ENCODE results near the gene MGAT5B.
"Not testable (repeated sequence)": the region's sequence is repeated elsewhere in the genome, so short reads cannot be mapped to it uniquely, and the experiment has no call there.

Gene MGAT5B

GRCh38 chr17:76848670-76849069 is 19.5 kb upstream of the MGAT5B start:
- Histone ChIP-seq H3K9me3 (ENCODE audit: insufficient read depth, low read depth, low read length) (no peaks in the 10 kb centered on the region), H2BK12ac (ENCODE audit: low read length) (no peak overlapping the region), H3K4ac (ENCODE audit: low read depth, low read length) (no peak overlapping the region), H4K8ac (ENCODE audit: low read depth, low read length) (no peak overlapping the region), H4K12ac (ENCODE audit: low read depth, low read length) (no peak overlapping the region), H3K14ac (ENCODE audit: low read length) (no peak overlapping the region), H2AK5ac (ENCODE audit: low read length) (no peak overlapping the region), H3K4me1 (ENCODE audit: control insufficient read depth in 1 of 2, insufficient read depth in 2 of 2, low read length in 2 of 2) (no peaks in the 10 kb centered on the region), H3K79me1 (ENCODE audit: low read length) (no peaks in the 10 kb centered on the region), H3K36me3 (ENCODE audit: control insufficient read depth in 1 of 2, insufficient read depth in 2 of 2, low read length in 2 of 2) (no peaks in the 10 kb centered on the region), H3K23ac (ENCODE audit: low read length) (no peak overlapping the region), H3K18ac (ENCODE audit: low read length) (no peak overlapping the region), H3K4me3 (ENCODE audit: low read depth, low read length) (no peak overlapping the region), H3K9ac (ENCODE audit: low read length) (no peak overlapping the region), H3K27ac (ENCODE audit: low read depth, low read length) (no peak overlapping the region), H3K79me2 (ENCODE audit: control insufficient read depth, insufficient read depth, low read length, poor library complexity) (no peaks in the 10 kb centered on the region), H2BK5ac (ENCODE audit: low read depth, low read length, poor library complexity) (no peak overlapping the region), H2BK120ac (ENCODE audit: insufficient read depth, low read length, poor library complexity) (no peak overlapping the region), H3K27me3 (ENCODE audit: insufficient read depth, low read length) (no peaks in the 10 kb centered on the region), H3K4me2 (ENCODE audit: low read length) (no peak overlapping the region), H2AFZ (ENCODE audit: insufficient read depth, low read length, poor library complexity) (no peak overlapping the region), H4K91ac (ENCODE audit: low read depth, low read length) (no peak overlapping the region)
- DNase-seq = no peak
- no CpG with 5 or more reads among the region's 8 CpGs for WGBS (ENCODE audit: extremely low coverage, insufficient coverage, insufficient read length)

- H3K4me1 ChIP-seq (ENCODE audit: control insufficient read depth in 1 of 2, insufficient read depth in 2 of 2, low read length in 2 of 2); H3K27me3 ChIP-seq (ENCODE audit: insufficient read depth, low read length); H3K79me2 ChIP-seq (ENCODE audit: control insufficient read depth, insufficient read depth, low read length, poor library complexity); H3K9ac ChIP-seq (ENCODE audit: low read length); H3K4me2 ChIP-seq (ENCODE audit: low read length); H3K23ac ChIP-seq (ENCODE audit: low read length); H3K4ac ChIP-seq (ENCODE audit: low read depth, low read length); H2AK5ac ChIP-seq (ENCODE audit: low read length); H3K36me3 ChIP-seq (ENCODE audit: control insufficient read depth in 1 of 2, insufficient read depth in 2 of 2, low read length in 2 of 2); H2AFZ ChIP-seq (ENCODE audit: insufficient read depth, low read length, poor library complexity); H3K27ac ChIP-seq (ENCODE audit: low read depth, low read length); H3K18ac ChIP-seq (ENCODE audit: low read length); H2BK12ac ChIP-seq (ENCODE audit: low read length); H3K14ac ChIP-seq (ENCODE audit: low read length); DNase-seq; H4K91ac ChIP-seq (ENCODE audit: low read depth, low read length); H3K4me3 ChIP-seq (ENCODE audit: low read depth, low read length); H3K9me3 ChIP-seq (ENCODE audit: insufficient read depth, low read depth, low read length); H3K79me1 ChIP-seq (ENCODE audit: low read length); H2BK120ac ChIP-seq (ENCODE audit: insufficient read depth, low read length, poor library complexity); H4K8ac ChIP-seq (ENCODE audit: low read depth, low read length); H4K12ac ChIP-seq (ENCODE audit: low read depth, low read length); H2BK5ac ChIP-seq (ENCODE audit: low read depth, low read length, poor library complexity): not testable (repeated sequence)
- no CpG with 5 or more reads among the region's 11 CpGs for WGBS (ENCODE audit: extremely low coverage, insufficient coverage, insufficient read length)
Measured at GRCh38 chr17:76849160-76849559, 19.0 kb upstream of the MGAT5B start.

GRCh38 chr17:76852843-76853242 is 15.4 kb upstream of the MGAT5B start:
- Histone ChIP-seq H3K18ac (ENCODE audit: low read length) (no peak overlapping the region), H3K14ac (ENCODE audit: low read length) (no peak overlapping the region), H2AK5ac (ENCODE audit: low read length) (no peak overlapping the region), H3K9ac (ENCODE audit: low read length) (no peak overlapping the region), H2BK12ac (ENCODE audit: low read length) (no peak overlapping the region), H2BK5ac (ENCODE audit: low read depth, low read length, poor library complexity) (no peak overlapping the region), H3K4me3 (ENCODE audit: low read depth, low read length) (no peak overlapping the region), H3K79me2 (ENCODE audit: control insufficient read depth, insufficient read depth, low read length, poor library complexity) (no peaks in the 10 kb centered on the region), H3K9me3 (ENCODE audit: insufficient read depth, low read depth, low read length) (no peaks in the 10 kb centered on the region), H3K23ac (ENCODE audit: low read length) (no peak overlapping the region), H4K8ac (ENCODE audit: low read depth, low read length) (no peak overlapping the region), H4K12ac (ENCODE audit: low read depth, low read length) (no peak overlapping the region), H3K4ac (ENCODE audit: low read depth, low read length) (no peak overlapping the region), H3K27ac (ENCODE audit: low read depth, low read length) (no peak overlapping the region), H3K4me2 (ENCODE audit: low read length) (no peak overlapping the region), H3K79me1 (ENCODE audit: low read length) (no peaks in the 10 kb centered on the region), H2AFZ (ENCODE audit: insufficient read depth, low read length, poor library complexity) (no peak overlapping the region), H3K27me3 (ENCODE audit: insufficient read depth, low read length) (no peaks in the 10 kb centered on the region), H2BK120ac (ENCODE audit: insufficient read depth, low read length, poor library complexity) (no peak overlapping the region), H4K91ac (ENCODE audit: low read depth, low read length) (no peak overlapping the region), H3K4me1 (ENCODE audit: control insufficient read depth in 1 of 2, insufficient read depth in 2 of 2, low read length in 2 of 2) (no peaks in the 10 kb centered on the region), H3K36me3 (ENCODE audit: control insufficient read depth in 1 of 2, insufficient read depth in 2 of 2, low read length in 2 of 2) (no peaks in the 10 kb centered on the region)
- no peak for DNase-seq
- WGBS (ENCODE audit: extremely low coverage, insufficient coverage, insufficient read length) = no CpG with 5 or more reads among the region's 8 CpGs

- no peak for DNase-seq
- H4K91ac ChIP-seq (ENCODE audit: low read depth, low read length) = no peak overlapping the region
- H2BK5ac ChIP-seq (ENCODE audit: low read depth, low read length, poor library complexity) = no peak overlapping the region
- H3K27ac ChIP-seq (ENCODE audit: low read depth, low read length) = no peak overlapping the region
- no peaks in the 10 kb centered on the region for H3K79me2 ChIP-seq (ENCODE audit: control insufficient read depth, insufficient read depth, low read length, poor library complexity)
- no peaks in the 10 kb centered on the region for H3K4me1 ChIP-seq (ENCODE audit: control insufficient read depth in 1 of 2, insufficient read depth in 2 of 2, low read length in 2 of 2)
- H3K36me3 ChIP-seq (ENCODE audit: control insufficient read depth in 1 of 2, insufficient read depth in 2 of 2, low read length in 2 of 2) = no peaks in the 10 kb centered on the region
- H3K27me3 ChIP-seq (ENCODE audit: insufficient read depth, low read length) = no peaks in the 10 kb centered on the region
- no peak overlapping the region for H3K14ac ChIP-seq (ENCODE audit: low read length)
- H2AFZ ChIP-seq (ENCODE audit: insufficient read depth, low read length, poor library complexity) = no peak overlapping the region
- no peak overlapping the region for H2BK12ac ChIP-seq (ENCODE audit: low read length)
- no peak overlapping the region for H3K4me2 ChIP-seq (ENCODE audit: low read length)
- H3K23ac ChIP-seq (ENCODE audit: low read length) = no peak overlapping the region
- no CpG with 5 or more reads among the region's 3 CpGs for whole genome bisulfite sequencing (ENCODE audit: extremely low coverage, insufficient coverage, insufficient read length)
- H3K79me1 ChIP-seq (ENCODE audit: low read length) = no peaks in the 10 kb centered on the region
- no peaks in the 10 kb centered on the region for H3K9me3 ChIP-seq (ENCODE audit: insufficient read depth, low read depth, low read length)
- no peak overlapping the region for H3K4me3 ChIP-seq (ENCODE audit: low read depth, low read length)
- no peak overlapping the region for H3K18ac ChIP-seq (ENCODE audit: low read length)
- H2AK5ac ChIP-seq (ENCODE audit: low read length) = no peak overlapping the region
- no peak overlapping the region for H3K9ac ChIP-seq (ENCODE audit: low read length)
- H4K8ac ChIP-seq (ENCODE audit: low read depth, low read length) = no peak overlapping the region
- H4K12ac ChIP-seq (ENCODE audit: low read depth, low read length) = no peak overlapping the region
- no peak overlapping the region for H2BK120ac ChIP-seq (ENCODE audit: insufficient read depth, low read length, poor library complexity)
- H3K4ac ChIP-seq (ENCODE audit: low read depth, low read length) = no peak overlapping the region
Measured at GRCh38 chr17:76855105-76855504, 13.1 kb upstream of the MGAT5B start.
